Measurements from ENCODE around the gene NARS2.

GRCh38 chr11:78469896-78470295 lies 104.8 kb downstream of the NARS2 start:
- TF ChIP-seq CTCF (conservative IDR thresholded peaks at IDR 0.05 in 1 of 2, IDR thresholded peaks at IDR 0.05 in 1 of 2; ENCODE audit: low read depth in 1 of 2, low read length in 2 of 2), result no peak
- no peak for TF ChIP-seq EZH2 (IDR thresholded peaks at IDR 0.05; ENCODE audit: low read length, missing control alignments)

Measured in fibroblast of lung (primary cell).